Measurements from ENCODE around the gene IPO4. TPM values are rescaled to one million over a fixed set of nuclear protein-coding genes. Genes with fewer than 3 reads are reported as not detected.
A peak's percentile ranks its signal among the peaks of the same experiment; 100 is the strongest.

The IPO4 gene
- total and polyA plus RNA-seq, 2 of the 13 experiments (the other 11 are each of a cell fraction or from before 2014, with no cell fraction given): 39.0 to 179 TPM

DNA sequence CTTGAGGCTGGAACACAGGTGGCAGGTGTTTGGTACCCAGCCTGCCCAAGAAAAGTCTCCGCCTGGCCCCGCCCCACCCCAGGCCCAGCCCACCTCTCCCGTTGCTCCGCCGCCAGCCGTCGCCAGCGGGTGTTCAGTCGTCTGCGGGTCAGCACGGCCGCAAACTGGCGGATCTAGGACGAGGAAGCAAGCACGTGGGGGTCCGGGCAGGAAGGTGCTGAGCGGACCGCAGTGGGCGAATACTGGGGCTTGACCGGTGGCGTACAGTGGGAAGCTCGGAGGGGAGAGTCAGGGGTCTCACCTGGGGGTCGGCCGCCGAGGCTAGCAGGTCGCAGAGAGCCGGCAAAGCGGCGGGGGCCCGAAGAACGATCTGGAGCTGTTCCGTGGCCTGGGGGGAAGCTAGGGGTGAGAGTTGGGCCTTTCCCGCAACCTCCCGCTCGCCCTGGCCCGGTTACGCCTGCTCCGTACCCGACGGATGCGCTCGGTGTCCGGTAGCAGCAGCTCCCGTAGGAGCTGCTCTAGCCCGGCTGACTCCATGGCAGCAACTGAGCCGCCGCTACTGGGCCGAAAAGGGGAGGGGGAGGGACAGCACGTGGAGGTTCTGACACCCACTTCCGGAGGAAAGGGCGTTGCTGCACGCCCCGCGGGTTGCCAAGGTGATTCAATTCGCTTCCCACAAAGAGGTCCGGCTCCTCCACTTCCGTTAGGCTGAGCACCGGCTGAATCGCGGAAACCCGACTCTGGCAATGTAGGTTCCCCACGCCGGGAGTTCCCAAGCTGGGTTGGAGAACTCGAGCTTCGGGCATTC, at the start of gene IPO4 (continued):
- TF ChIP-seq, protein P1, sequence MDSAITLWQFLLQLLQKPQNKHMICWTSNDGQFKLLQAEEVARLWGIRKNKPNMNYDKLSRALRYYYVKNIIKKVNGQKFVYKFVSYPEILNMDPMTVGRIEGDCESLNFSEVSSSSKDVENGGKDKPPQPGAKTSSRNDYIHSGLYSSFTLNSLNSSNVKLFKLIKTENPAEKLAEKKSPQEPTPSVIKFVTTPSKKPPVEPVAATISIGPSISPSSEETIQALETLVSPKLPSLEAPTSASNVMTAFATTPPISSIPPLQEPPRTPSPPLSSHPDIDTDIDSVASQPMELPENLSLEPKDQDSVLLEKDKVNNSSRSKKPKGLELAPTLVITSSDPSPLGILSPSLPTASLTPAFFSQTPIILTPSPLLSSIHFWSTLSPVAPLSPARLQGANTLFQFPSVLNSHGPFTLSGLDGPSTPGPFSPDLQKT (CRISPR knock-in tag; IDR thresholded peaks at IDR 0.05; ENCODE audit: borderline replicate concordance): peak; percentile 94
- TF ChIP-seq GZF1 (CRISPR knock-in tag; IDR thresholded peaks at IDR 0.05): no peak; the same call in 1 of the 2 replicates
- peak; percentile 98 for TF ChIP-seq ARID3A (IDR thresholded peaks at IDR 0.05; ENCODE audit: low read depth, low read length)
- TF ChIP-seq THAP11 (CRISPR knock-in tag; IDR thresholded peaks at IDR 0.05): peak; percentile 98
- peak; percentile 98 for TF ChIP-seq KDM3A (CRISPR knock-in tag; IDR thresholded peaks at IDR 0.05; ENCODE audit: low read depth)
- TF ChIP-seq ZNF207 (IDR thresholded peaks at IDR 0.05; ENCODE audit: borderline replicate concordance): peak; percentile 27; the same call in 1 of the 2 replicates
- TF ChIP-seq ZSCAN12 (CRISPR knock-in tag; IDR thresholded peaks at IDR 0.05): peak; percentile 76; the same call in 1 of the 2 replicates
- no peak for TF ChIP-seq ZNF431 (CRISPR knock-in tag; IDR thresholded peaks at IDR 0.05; ENCODE audit: borderline replicate concordance, low read depth)
- peak; percentile 58 for TF ChIP-seq ZNF629 (CRISPR knock-in tag; conservative IDR thresholded peaks at IDR 0.05)
- TF ChIP-seq, protein P2, sequence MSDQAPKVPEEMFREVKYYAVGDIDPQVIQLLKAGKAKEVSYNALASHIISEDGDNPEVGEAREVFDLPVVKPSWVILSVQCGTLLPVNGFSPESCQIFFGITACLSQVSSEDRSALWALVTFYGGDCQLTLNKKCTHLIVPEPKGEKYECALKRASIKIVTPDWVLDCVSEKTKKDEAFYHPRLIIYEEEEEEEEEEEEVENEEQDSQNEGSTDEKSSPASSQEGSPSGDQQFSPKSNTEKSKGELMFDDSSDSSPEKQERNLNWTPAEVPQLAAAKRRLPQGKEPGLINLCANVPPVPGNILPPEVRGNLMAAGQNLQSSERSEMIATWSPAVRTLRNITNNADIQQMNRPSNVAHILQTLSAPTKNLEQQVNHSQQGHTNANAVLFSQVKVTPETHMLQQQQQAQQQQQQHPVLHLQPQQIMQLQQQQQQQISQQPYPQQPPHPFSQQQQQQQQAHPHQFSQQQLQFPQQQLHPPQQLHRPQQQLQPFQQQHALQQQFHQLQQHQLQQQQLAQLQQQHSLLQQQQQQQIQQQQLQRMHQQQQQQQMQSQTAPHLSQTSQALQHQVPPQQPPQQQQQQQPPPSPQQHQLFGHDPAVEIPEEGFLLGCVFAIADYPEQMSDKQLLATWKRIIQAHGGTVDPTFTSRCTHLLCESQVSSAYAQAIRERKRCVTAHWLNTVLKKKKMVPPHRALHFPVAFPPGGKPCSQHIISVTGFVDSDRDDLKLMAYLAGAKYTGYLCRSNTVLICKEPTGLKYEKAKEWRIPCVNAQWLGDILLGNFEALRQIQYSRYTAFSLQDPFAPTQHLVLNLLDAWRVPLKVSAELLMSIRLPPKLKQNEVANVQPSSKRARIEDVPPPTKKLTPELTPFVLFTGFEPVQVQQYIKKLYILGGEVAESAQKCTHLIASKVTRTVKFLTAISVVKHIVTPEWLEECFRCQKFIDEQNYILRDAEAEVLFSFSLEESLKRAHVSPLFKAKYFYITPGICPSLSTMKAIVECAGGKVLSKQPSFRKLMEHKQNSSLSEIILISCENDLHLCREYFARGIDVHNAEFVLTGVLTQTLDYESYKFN (CRISPR knock-in tag; conservative IDR thresholded peaks at IDR 0.05): peak; percentile 83
- peak; percentile 85 to 87; a peak in 3 of 4 replicates for TF ChIP-seq EP300 (IDR thresholded peaks at IDR 0.05; ENCODE audit: low read depth in 2 of 2, low read length in 2 of 2)
- TF ChIP-seq EP300 (CRISPR knock-in tag; IDR thresholded peaks at IDR 0.05; ENCODE audit: borderline replicate concordance): peak; percentile 72
- peak; percentile 95 for TF ChIP-seq BRD4 (CRISPR knock-in tag; IDR thresholded peaks at IDR 0.05)
- TF ChIP-seq ZNF605 (CRISPR knock-in tag; IDR thresholded peaks at IDR 0.05): peak; percentile 99
- TF ChIP-seq ZBTB20 (CRISPR knock-in tag; IDR thresholded peaks at IDR 0.05; ENCODE audit: borderline replicate concordance, low read depth): peak; percentile 83; the same call in 1 of the 2 replicates
- peak; percentile 96 for TF ChIP-seq ZNF503 (CRISPR knock-in tag; IDR thresholded peaks at IDR 0.05)
- peak; percentile 95 for TF ChIP-seq TMF1 (CRISPR knock-in tag; IDR thresholded peaks at IDR 0.05; ENCODE audit: low read depth)
- no peak for TF ChIP-seq ZNF260 (CRISPR knock-in tag; IDR thresholded peaks at IDR 0.05; ENCODE audit: borderline replicate concordance, low read depth)
- peak; percentile 93 for TF ChIP-seq PITX1 (CRISPR knock-in tag; IDR thresholded peaks at IDR 0.05)

All from HepG2 (cell line).